Umbilical cord (tissue), 2 donors: Measurements from ENCODE around the gene CBR1. TPM values are rescaled to one million over a fixed set of nuclear protein-coding genes. Genes with fewer than 3 reads are reported as not detected.
A peak's percentile ranks its signal among the peaks of the same experiment; 100 is the strongest.
"Not testable (repeated sequence)": the region's sequence is repeated elsewhere in the genome, so short reads cannot be mapped to it uniquely, and the experiment has no call there.

Experiments used
- DNase-seq: peaks from one replicate; pipeline ENCODE4 v3.0.0-alpha.2; 2015; ENCODE audit warnings: low spot score
- total RNA-seq: library from RNA; depleted of rRNA; stranded (reverse); fragments of >200 nt; gene quantifications from one replicate; pipeline ENCODE4 v1.2.3, GENCODE V29; 2014; ENCODE audit warnings: low replicate concordance; ENCODE audit not compliant: insufficient read depth

The CBR1 gene
- total RNA-seq, 1 donor from 2014 or later, result 86.4 TPM

- DNase-seq, result no peak
Measured at GRCh38 chr21:36048357-36048756, 21.5 kb upstream of the CBR1 start.

GRCh38 chr21:36052860-36053714 lies 16.7 kb upstream of the CBR1 start:
- DNase-seq, result no peak

GRCh38 chr21:36053715-36054062 lies 16.1 kb upstream of the CBR1 start:
- DNase-seq, result no peak

GRCh38 chr21:36055551-36055950 lies 14.3 kb upstream of the CBR1 start:
- DNase-seq, result no peak

GRCh38 chr21:36059823-36060158 lies 10.0 kb upstream of the CBR1 start:
- no peak for DNase-seq

GRCh38 chr21:36060159-36060921 lies 9.5 kb upstream of the CBR1 start, which contains the start of gene SETD4:
Gene SETD4, minus strand, starts transcription at chr21:36060526. Its CDS starts 1,638 bp downstream, at chr21:36058888.
- peak; percentile 95 for DNase-seq

- DNase-seq, result no peak
Measured at GRCh38 chr21:36061445-36061844, 8.4 kb upstream of the CBR1 start.

GRCh38 chr21:36063375-36064084 lies 6.3 kb upstream of the CBR1 start:
- no peak for DNase-seq

- no peak for DNase-seq
Measured at GRCh38 chr21:36064085-36064460, 5.8 kb upstream of the CBR1 start.

GRCh38 chr21:36065497-36066036 lies 4.3 kb upstream of the CBR1 start:
- no peak for DNase-seq

GRCh38 chr21:36068748-36069398 lies 951 bp upstream of the CBR1 start:
- DNase-seq, result no peak

- no peak for DNase-seq
Measured at GRCh38 chr21:36070999-36071398, 1.2 kb downstream of the CBR1 start.

- DNase-seq, result no peak
Measured at GRCh38 chr21:36072453-36073162, 2.8 kb downstream of the CBR1 start.

- DNase-seq, result no peak
Measured at GRCh38 chr21:36073181-36073580, 3.4 kb downstream of the CBR1 start.

GRCh38 chr21:36073911-36074310 lies 4.1 kb downstream of the CBR1 start:
- DNase-seq, result not testable (repeated sequence)

GRCh38 chr21:36075171-36075570 lies 5.3 kb downstream of the CBR1 start:
- DNase-seq, result no peak

- DNase-seq, result no peak
Measured at GRCh38 chr21:36075953-36076352, 6.1 kb downstream of the CBR1 start.

GRCh38 chr21:36076878-36077655 lies 7.2 kb downstream of the CBR1 start:
- DNase-seq, result no peak

GRCh38 chr21:36077758-36078157 lies 7.9 kb downstream of the CBR1 start:
- no peak for DNase-seq

- DNase-seq, result no peak
Measured at GRCh38 chr21:36079010-36079649, 9.3 kb downstream of the CBR1 start.
